ENCODE data around the gene TPBG.
"Not testable (repeated sequence)": the region's sequence is repeated elsewhere in the genome, so short reads cannot be mapped to it uniquely, and the experiment has no call there.

Gene TPBG

GRCh38 chr6:82376636-82377035 is 13.0 kb downstream of the TPBG start:
- DNase-seq, result no peak

- no peak for DNase-seq
Observed at GRCh38 chr6:82380566-82381185, 17.1 kb downstream of the TPBG start.

GRCh38 chr6:82381278-82381677 is 17.7 kb downstream of the TPBG start:
- DNase-seq, result no peak

GRCh38 chr6:82385102-82385501 is 21.5 kb downstream of the TPBG start:
- DNase-seq, result no peak

GRCh38 chr6:82385546-82385945 is 21.9 kb downstream of the TPBG start:
- DNase-seq, result no peak

- DNase-seq, result peak; percentile 92
Observed at GRCh38 chr6:82385961-82386360, 22.3 kb downstream of the TPBG start.

- DNase-seq, result not testable (repeated sequence)
Observed at GRCh38 chr6:82394770-82395169, 31.2 kb downstream of the TPBG start.

GRCh38 chr6:82396964-82397751 is 33.5 kb downstream of the TPBG start:
- DNase-seq, result no peak

GRCh38 chr6:82397962-82398692 is 34.5 kb downstream of the TPBG start:
- no peak for DNase-seq

- DNase-seq, result no peak
Observed at GRCh38 chr6:82408952-82409431, 45.4 kb downstream of the TPBG start.

- DNase-seq, result no peak
Observed at GRCh38 chr6:82410151-82410648, 46.6 kb downstream of the TPBG start.

- DNase-seq, result no peak
Observed at GRCh38 chr6:82413868-82414267, 50.3 kb downstream of the TPBG start.

- no peak for DNase-seq
Observed at GRCh38 chr6:82415820-82416219, 52.2 kb downstream of the TPBG start.

GRCh38 chr6:82416346-82416745 is 52.7 kb downstream of the TPBG start:
- DNase-seq, result no peak

All from NCI-H146 (cell line).